A673 (cell line): ENCODE results near the gene TTC28.

Experiments used
- EZH2 ChIP-seq: fragments of 200-600 bp; sonication (generic); IDR thresholded peaks from 2 replicates; pipeline ENCODE4 v1.6.1; 2017; ENCODE audit warnings: borderline replicate concordance, low read depth, mild to moderate bottlenecking, mixed read lengths, antibody characterized with exemption, low read length; ENCODE audit not compliant: poor library complexity, severe bottlenecking
- TF ChIP-seq, protein P1 (sequence below): fragments of 300-800, 200-600 bp; sonication (generic); conservative IDR thresholded peaks from 2 replicates; pipeline ENCODE4 v1.5.1; 2017; ENCODE audit warnings: low read depth, mild to moderate bottlenecking, antibody characterized with exemption, low read length, moderate library complexity, mixed read lengths

DNA sequence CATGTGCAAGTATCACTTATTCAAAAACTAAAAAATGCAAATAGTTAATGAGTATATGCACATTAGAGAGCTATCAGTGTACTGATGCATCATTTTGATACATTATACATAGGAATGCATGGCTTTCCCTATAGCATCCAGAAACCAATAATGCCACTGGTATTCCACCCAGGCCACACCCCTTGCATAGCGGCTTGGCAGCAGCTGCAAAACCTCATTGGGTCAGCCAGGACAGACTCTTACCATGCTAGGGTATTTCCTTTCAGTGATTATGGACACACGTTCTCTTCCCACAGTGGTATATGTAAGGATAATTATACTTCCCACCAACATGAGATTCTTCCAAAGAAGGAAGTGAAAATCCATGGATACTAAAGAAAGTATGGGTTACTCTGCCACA lies 614.7 kb downstream of the TTC28 start:
- TF ChIP-seq, protein P1, sequence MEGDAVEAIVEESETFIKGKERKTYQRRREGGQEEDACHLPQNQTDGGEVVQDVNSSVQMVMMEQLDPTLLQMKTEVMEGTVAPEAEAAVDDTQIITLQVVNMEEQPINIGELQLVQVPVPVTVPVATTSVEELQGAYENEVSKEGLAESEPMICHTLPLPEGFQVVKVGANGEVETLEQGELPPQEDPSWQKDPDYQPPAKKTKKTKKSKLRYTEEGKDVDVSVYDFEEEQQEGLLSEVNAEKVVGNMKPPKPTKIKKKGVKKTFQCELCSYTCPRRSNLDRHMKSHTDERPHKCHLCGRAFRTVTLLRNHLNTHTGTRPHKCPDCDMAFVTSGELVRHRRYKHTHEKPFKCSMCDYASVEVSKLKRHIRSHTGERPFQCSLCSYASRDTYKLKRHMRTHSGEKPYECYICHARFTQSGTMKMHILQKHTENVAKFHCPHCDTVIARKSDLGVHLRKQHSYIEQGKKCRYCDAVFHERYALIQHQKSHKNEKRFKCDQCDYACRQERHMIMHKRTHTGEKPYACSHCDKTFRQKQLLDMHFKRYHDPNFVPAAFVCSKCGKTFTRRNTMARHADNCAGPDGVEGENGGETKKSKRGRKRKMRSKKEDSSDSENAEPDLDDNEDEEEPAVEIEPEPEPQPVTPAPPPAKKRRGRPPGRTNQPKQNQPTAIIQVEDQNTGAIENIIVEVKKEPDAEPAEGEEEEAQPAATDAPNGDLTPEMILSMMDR = no peak
- no peak for TF ChIP-seq EZH2
